ENCODE data around the gene BBX. TPM values are rescaled to one million over a fixed set of nuclear protein-coding genes. Genes with fewer than 3 reads are reported as not detected.
A peak's percentile ranks its signal among the peaks of the same experiment; 100 is the strongest.

The BBX gene
- total and polyA plus RNA-seq, 2 of the 13 experiments (the other 11 are each of a cell fraction or from before 2014, with no cell fraction given) = 13.7 to 23.2 TPM

DNA sequence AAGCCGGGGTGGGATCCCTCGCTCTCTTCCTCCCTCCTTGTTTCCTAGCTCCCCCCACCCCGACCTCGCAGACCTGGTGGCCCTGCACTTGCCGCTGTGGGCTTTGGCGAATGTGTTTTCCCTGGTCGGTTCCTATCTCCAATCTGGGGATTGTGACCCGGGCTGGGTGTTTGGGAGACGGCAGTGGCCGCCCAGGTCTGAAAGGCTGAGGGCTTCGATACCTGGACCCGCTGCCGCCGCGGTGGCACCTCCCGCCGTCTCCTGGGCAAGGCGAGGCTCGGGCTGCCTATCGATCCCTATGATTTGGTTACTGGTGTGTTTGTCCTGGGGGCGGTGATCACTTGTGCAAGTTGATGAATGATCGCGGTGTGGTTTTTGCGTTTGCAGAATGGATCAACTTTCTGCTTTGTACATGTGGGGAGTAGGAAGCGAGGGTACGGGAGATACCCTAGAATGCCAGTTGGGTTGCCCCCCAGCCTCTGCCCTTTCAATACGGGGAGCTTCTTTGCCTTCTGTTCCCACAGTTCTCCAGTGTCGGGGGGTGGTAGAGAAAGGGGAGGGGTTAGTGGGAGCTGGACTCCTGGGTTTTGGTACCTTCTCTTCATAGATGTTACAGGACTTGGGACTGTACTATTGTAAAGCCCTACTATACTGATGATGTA is 3.0 kb downstream of the BBX start (continued):
- no peak for TF ChIP-seq RFX3 (CRISPR knock-in tag; IDR thresholded peaks at IDR 0.05)
- TF ChIP-seq, protein P1, sequence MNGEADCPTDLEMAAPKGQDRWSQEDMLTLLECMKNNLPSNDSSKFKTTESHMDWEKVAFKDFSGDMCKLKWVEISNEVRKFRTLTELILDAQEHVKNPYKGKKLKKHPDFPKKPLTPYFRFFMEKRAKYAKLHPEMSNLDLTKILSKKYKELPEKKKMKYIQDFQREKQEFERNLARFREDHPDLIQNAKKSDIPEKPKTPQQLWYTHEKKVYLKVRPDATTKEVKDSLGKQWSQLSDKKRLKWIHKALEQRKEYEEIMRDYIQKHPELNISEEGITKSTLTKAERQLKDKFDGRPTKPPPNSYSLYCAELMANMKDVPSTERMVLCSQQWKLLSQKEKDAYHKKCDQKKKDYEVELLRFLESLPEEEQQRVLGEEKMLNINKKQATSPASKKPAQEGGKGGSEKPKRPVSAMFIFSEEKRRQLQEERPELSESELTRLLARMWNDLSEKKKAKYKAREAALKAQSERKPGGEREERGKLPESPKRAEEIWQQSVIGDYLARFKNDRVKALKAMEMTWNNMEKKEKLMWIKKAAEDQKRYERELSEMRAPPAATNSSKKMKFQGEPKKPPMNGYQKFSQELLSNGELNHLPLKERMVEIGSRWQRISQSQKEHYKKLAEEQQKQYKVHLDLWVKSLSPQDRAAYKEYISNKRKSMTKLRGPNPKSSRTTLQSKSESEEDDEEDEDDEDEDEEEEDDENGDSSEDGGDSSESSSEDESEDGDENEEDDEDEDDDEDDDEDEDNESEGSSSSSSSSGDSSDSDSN (CRISPR knock-in tag; IDR thresholded peaks at IDR 0.05) = 0 out of 2 replicates have a peak, but pooled peaks have one; percentile 46
- TF ChIP-seq, protein P2, sequence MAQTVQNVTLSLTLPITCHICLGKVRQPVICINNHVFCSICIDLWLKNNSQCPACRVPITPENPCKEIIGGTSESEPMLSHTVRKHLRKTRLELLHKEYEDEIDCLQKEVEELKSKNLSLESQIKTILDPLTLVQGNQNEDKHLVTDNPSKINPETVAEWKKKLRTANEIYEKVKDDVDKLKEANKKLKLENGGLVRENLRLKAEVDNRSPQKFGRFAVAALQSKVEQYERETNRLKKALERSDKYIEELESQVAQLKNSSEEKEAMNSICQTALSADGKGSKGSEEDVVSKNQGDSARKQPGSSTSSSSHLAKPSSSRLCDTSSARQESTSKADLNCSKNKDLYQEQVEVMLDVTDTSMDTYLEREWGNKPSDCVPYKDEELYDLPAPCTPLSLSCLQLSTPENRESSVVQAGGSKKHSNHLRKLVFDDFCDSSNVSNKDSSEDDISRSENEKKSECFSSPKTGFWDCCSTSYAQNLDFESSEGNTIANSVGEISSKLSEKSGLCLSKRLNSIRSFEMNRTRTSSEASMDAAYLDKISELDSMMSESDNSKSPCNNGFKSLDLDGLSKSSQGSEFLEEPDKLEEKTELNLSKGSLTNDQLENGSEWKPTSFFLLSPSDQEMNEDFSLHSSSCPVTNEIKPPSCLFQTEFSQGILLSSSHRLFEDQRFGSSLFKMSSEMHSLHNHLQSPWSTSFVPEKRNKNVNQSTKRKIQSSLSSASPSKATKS (CRISPR knock-in tag; IDR thresholded peaks at IDR 0.05) = no peak
- peak; percentile 50; the same call in 1 of the 2 replicates for TF ChIP-seq ZFP90 (CRISPR knock-in tag; IDR thresholded peaks at IDR 0.05; ENCODE audit: borderline replicate concordance)
- TF ChIP-seq ATF7-NPFF (CRISPR knock-in tag; IDR thresholded peaks at IDR 0.05; ENCODE audit: low read depth) = no peak
- TF ChIP-seq, protein P3, sequence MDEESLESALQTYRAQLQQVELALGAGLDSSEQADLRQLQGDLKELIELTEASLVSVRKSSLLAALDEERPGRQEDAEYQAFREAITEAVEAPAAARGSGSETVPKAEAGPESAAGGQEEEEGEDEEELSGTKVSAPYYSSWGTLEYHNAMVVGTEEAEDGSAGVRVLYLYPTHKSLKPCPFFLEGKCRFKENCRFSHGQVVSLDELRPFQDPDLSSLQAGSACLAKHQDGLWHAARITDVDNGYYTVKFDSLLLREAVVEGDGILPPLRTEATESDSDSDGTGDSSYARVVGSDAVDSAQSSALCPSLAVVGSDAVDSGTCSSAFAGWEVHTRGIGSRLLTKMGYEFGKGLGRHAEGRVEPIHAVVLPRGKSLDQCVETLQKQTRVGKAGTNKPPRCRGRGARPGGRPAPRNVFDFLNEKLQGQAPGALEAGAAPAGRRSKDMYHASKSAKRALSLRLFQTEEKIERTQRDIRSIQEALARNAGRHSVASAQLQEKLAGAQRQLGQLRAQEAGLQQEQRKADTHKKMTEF (CRISPR knock-in tag; IDR thresholded peaks at IDR 0.05) = no peak
- peak; percentile 23; the same call in 1 of the 2 replicates for TF ChIP-seq NFKB2 (CRISPR knock-in tag; IDR thresholded peaks at IDR 0.05; ENCODE audit: borderline replicate concordance)
- peak; percentile 84 for TF ChIP-seq ONECUT2 (CRISPR knock-in tag; IDR thresholded peaks at IDR 0.05)
- no peak for TF ChIP-seq LCORL (IDR thresholded peaks at IDR 0.05)
- TF ChIP-seq LCORL (CRISPR knock-in tag; IDR thresholded peaks at IDR 0.05) = no peak
- TF ChIP-seq, protein P4, sequence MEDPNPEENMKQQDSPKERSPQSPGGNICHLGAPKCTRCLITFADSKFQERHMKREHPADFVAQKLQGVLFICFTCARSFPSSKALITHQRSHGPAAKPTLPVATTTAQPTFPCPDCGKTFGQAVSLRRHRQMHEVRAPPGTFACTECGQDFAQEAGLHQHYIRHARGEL (CRISPR knock-in tag; IDR thresholded peaks at IDR 0.05) = no peak
- TF ChIP-seq, protein P5, sequence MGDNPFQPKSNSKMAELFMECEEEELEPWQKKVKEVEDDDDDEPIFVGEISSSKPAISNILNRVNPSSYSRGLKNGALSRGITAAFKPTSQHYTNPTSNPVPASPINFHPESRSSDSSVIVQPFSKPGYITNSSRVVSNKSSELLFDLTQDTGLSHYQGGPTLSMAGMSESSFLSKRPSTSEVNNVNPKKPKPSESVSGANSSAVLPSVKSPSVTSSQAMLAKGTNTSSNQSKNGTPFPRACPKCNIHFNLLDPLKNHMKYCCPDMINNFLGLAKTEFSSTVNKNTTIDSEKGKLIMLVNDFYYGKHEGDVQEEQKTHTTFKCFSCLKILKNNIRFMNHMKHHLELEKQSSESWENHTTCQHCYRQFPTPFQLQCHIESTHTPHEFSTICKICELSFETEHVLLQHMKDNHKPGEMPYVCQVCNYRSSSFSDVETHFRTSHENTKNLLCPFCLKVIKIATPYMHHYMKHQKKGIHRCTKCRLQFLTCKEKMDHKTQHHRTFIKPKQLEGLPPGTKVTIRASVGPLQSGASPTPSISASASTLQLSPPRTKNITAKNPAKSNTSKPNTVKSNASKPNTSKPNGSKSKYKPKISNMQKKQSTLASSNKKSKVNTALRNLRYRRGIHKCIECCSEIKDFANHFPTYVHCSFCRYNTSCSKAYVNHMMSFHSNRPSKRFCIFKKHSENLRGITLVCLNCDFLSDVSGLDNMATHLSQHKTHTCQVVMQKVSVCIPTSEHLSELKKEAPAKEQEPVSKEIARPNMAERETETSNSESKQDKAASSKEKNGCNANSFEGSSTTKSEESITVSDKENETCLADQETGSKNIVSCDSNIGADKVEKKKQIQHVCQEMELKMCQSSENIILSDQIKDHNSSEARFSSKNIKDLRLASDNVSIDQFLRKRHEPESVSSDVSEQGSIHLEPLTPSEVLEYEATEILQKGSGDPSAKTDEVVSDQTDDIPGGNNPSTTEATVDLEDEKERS (CRISPR knock-in tag; IDR thresholded peaks at IDR 0.05) = peak; percentile 65; the same call in 1 of the 2 replicates
- TF ChIP-seq FOXP1 (IDR thresholded peaks at IDR 0.05) = no peak
- no peak for TF ChIP-seq FOXP1 (CRISPR knock-in tag; IDR thresholded peaks at IDR 0.05)
- TF ChIP-seq XRCC5 (optimal IDR thresholded peaks at IDR 0.05; ENCODE audit: low read length) = peak; percentile 14
- TF ChIP-seq NCOA1 (CRISPR knock-in tag; IDR thresholded peaks at IDR 0.05) = no peak
- TF ChIP-seq ZNF431 (CRISPR knock-in tag; IDR thresholded peaks at IDR 0.05; ENCODE audit: borderline replicate concordance, low read depth) = peak; percentile 37; the same call in 1 of the 2 replicates
- peak; percentile 38; the same call in 1 of the 2 replicates for TF ChIP-seq ZNF891 (CRISPR knock-in tag; IDR thresholded peaks at IDR 0.05)
- no peak for TF ChIP-seq SPEN (CRISPR knock-in tag; IDR thresholded peaks at IDR 0.05; ENCODE audit: low read depth)
